Caki2 (cell line): ENCODE results near the gene MED12. TPM values are rescaled to one million over a fixed set of nuclear protein-coding genes. Genes with fewer than 3 reads are reported as not detected.

Experiments used
- DNase-seq: peaks from one replicate; pipeline ENCODE4 v3.0.0-alpha.2; 2015; ENCODE audit warnings: low read depth
- in situ Hi-C: cut with HindIII; loops from 2 replicates; pipeline ENCODE4 v1.10.0; 2016; ENCODE audit warnings: low sequenced_read_pairs, low pct_unique_long_range_greater_than_20kb, mixed read lengths
- total RNA-seq: library from RNA; depleted of rRNA; stranded (reverse); fragments of >200 nt; shearing (Covaris generic); gene quantifications from 2 replicates; pipeline ENCODE4 v1.2.3, GENCODE V29; 2014; ENCODE audit warnings: low replicate concordance

The MED12 gene
- total RNA-seq, 1 experiment from 2014 or later: 6.7 TPM

GRCh38 chrX:71147496-71148277 is 29.3 kb downstream of the MED12 start:
- in situ Hi-C loops: no loop called here
- DNase-seq: no peak

GRCh38 chrX:71148278-71148663 is 29.9 kb downstream of the MED12 start:
- in situ Hi-C loops: no loop called here
- no peak for DNase-seq

DNA sequence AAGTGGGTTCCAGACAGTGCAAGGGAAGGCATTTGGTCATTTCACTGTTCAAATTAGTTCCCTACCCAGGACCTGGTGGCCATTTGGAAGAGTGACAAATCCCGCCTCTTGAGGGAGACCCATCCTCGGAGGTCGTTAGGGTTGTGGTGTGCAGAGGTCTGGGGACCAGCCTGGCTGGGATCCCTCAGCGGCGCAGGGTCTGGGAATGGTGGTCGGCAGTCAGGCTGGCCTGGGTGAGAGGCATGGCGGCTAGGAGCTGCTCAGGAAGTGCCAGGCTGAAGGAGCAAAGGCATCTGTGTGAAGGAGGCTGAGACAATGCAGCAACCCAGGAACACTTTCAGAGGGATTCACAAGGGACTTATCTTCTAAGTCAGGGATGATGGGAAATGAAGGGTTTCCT is 33.0 kb downstream of the MED12 start:
- in situ Hi-C loops: no loop called here
- DNase-seq: no peak

GRCh38 chrX:71154196-71154595 is 35.8 kb downstream of the MED12 start:
- no peak for DNase-seq
- in situ Hi-C loops: no loop called here

GRCh38 chrX:71154641-71155040 is 36.2 kb downstream of the MED12 start:
- in situ Hi-C loops: no loop called here
- no peak for DNase-seq

DNA sequence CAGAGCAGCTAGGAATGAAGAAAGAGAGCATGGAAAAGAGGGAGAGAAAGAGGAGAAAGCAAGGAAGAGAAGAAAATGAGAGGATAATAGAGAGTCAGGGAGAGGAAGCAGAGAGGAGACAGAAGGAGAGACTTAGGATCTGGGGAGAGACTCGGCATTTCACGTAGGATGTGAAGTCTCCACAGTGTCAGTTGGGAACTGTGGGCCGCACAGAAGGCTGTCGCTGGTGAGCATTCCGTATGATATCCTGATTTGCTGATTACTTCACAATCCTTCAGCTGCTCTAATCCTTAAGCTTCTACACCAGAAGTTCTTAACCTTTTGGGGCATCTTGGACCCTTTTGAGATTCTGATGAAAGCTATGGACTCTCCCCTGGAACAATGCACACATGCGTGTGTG is 40.2 kb downstream of the MED12 start:
- in situ Hi-C loops: no loop called here
- no peak for DNase-seq

- in situ Hi-C loops: no loop called here
- DNase-seq: no peak
Observed at GRCh38 chrX:71159335-71159734, 40.9 kb downstream of the MED12 start.

GRCh38 chrX:71160475-71160874 is 42.1 kb downstream of the MED12 start:
- DNase-seq: no peak
- in situ Hi-C loops: no loop called here

- no peak for DNase-seq
- in situ Hi-C loops: no loop called here
Observed at GRCh38 chrX:71162981-71163380, 44.6 kb downstream of the MED12 start.

- in situ Hi-C loops: no loop called here
- no peak for DNase-seq
Observed at GRCh38 chrX:71164071-71164470, 45.7 kb downstream of the MED12 start.

DNA sequence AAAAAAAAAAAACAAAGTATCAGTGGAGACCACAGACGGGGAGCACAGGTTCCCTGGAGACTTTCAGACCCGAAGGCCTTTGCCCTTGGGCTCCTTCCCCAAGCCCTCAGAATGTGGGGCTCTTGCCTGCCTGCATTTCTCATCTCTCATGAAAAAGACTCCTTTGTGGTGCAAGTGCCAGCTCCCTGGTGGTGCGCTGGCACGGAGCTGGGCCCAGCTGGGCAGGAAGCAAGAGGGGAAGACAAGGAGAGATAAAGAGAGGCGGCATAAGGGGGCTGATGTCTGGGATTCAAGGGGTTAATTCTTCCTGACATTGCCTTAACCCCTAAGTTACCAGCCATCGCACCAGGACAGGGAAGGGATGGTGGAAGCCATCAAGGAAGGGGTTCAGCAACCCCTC is 48.1 kb downstream of the MED12 start:
- in situ Hi-C loops: no loop called here
- no peak for DNase-seq

DNA sequence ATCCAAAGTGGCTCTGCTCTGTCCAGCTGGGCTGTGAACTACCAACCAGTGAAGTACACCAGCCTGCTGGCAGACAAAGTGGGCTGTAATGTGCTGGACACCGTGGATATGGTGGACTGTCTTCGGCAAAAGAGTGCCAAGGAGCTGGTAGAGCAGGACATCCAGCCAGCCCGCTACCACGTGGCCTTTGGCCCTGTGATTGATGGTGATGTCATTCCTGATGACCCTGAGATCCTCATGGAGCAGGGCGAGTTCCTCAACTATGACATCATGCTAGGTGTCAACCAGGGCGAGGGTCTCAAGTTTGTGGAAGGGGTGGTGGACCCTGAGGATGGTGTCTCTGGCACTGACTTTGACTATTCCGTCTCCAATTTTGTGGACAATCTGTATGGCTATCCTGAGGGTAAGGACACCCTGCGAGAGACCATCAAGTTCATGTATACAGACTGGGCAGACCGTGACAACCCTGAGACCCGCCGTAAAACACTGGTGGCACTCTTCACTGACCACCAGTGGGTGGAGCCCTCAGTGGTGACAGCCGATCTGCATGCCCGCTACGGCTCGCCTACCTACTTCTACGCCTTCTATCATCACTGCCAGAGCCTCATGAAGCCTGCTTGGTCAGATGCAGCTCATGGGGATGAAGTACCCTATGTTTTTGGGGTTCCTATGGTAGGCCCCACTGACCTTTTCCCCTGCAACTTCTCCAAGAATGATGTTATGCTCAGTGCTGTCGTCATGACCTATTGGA is 48.8 kb downstream of the MED12 start:
- in situ Hi-C loops: no loop called here
- no peak for DNase-seq

DNA sequence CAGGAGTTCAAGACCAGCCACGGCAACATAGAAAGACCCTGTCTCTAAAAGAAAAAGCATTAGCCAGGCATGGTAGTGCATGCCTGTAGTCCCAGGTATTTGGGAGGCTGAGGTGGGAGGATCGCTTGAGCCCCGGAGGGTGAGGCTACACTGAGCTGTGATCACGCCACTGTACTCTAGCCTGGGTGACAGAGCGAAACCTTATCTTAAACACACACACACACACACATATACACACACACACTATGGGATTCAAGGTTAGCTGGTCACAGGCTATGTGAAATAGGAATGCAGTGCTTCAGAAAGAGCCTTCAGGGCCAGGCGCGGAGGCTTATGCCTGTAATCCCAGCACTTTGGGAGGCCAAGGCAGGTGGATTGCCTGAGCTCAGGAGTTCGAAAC is 49.7 kb downstream of the MED12 start:
- DNase-seq: no peak
- in situ Hi-C loops: no loop called here

DNA sequence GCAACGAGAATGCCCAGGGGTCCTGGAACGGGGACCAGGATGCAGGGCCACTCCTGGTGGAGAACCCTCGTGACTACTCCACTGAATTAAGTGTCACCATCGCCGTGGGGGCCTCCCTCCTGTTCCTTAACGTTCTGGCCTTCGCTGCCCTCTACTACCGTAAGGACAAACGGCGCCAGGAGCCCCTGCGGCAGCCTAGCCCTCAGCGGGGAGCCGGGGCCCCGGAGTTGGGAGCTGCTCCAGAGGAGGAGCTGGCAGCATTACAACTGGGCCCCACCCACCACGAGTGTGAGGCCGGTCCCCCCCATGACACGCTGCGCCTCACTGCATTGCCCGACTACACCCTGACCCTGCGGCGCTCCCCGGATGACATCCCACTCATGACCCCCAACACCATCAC is 51.2 kb downstream of the MED12 start:
- DNase-seq: no peak
- in situ Hi-C loops: no loop called here

DNA sequence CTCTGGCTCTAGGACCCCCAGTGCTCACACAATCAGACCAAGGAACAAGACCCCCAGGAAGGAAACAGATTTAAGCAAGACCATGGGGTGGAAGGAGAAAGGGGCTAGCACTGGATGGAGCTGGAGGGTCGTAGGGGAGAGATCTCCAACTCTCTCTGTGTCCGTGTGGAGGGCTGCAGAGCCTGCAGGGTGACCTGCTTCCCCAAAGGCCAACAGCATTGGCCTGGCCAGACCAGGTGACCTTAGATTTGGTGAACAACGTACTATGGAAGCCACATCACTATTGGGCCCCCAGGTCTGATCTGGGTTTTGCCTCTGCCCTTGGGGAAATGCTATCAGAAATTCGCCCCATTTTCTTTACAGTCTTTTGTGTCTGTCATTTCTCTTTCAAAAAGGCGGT is 52.3 kb downstream of the MED12 start:
- DNase-seq: no peak
- in situ Hi-C loops: no loop called here

- in situ Hi-C loops: no loop called here
- no peak for DNase-seq
Observed at GRCh38 chrX:71171110-71171801, 52.9 kb downstream of the MED12 start.

GRCh38 chrX:71173440-71173839 is 55.0 kb downstream of the MED12 start:
- in situ Hi-C loops: no loop called here
- no peak for DNase-seq

GRCh38 chrX:71174795-71175194 is 56.4 kb downstream of the MED12 start:
- in situ Hi-C loops: no loop called here
- DNase-seq: no peak

- in situ Hi-C loops: no loop called here
- no peak for DNase-seq
Observed at GRCh38 chrX:71175531-71175930, 57.1 kb downstream of the MED12 start.
